GM20000 (cell line): Measurements from ENCODE around the gene PAQR7.

ENCODE experiments used
- DNase-seq: peaks from one replicate; pipeline ENCODE4 v3.0.0; 2012; ENCODE audit warnings: low spot score
- CTCF ChIP-seq: IDR thresholded peaks from 2 replicates; pipeline ENCODE4 v1.5.1; 2012; ENCODE audit warnings: mild to moderate bottlenecking, control low read depth; ENCODE audit errors: extremely low read depth, missing control alignments

The PAQR7 gene

GRCh38 chr1:25878690-25879089 lies 3.2 kb upstream of the PAQR7 start:
- TF ChIP-seq CTCF: no peak
- no peak for DNase-seq

DNA sequence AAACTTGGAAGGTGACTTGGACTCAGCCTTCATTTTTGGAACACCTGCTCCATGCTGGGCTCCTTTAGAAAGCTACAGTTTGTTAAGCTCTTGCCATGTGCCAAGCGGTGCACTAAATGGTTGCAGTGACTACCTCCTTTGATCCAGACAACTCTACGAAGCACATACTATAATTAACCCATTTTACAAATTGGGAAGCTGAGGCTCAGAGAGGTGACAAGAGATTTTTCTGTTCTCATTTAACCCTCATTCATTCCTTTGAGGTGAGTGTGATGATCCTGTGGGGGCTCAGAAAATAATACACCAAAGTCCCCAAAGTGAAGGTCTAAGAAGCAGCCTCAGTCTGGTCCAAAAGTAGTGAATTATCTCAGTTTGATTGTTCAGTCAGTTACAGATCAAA lies 1.6 kb upstream of the PAQR7 start:
- no peak for TF ChIP-seq CTCF
- no peak for DNase-seq

- no peak for DNase-seq
- TF ChIP-seq CTCF: no peak
These were observed 1.2 kb upstream of the PAQR7 start for GRCh38 chr1:25876693-25877077.

DNA sequence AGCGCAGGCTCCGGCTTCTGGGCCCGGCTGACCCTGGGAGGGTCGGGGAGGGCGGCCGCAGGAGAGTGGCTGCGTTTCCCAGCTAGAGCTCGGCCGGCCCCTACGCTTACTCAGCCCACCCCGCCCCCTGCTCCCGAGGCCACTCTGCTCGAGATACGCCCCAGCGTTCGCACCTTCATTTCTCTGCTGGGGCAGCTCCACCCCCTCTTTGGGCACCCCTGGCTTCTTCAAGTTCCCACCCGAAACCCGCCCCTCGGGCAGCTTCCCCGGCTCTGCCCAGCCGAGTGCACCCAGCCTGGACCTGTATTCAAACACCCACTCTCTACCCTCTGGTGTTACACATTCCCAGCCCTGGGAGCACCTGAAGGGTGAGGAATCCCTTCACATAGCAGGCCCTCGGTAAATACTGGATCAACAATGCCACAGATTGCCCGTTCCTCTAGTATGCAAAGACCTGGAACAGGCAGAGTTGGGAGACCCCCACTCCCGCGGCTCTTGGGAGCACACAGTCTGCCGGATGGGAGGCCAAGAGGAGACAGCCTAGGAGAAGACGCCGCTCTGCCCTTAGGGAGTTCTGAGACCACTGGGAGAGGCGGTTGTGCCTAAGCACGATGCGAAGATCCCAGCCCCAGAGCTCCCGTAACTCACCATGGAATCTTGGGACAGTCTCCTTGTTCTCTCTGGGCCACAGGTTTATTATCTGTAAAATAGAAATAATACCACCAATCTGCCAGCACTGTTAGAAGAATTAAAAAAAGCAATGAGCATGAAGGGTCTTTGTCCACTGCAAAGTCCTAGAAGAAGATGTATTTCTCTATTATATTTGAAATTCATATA lies 566 bp upstream of the PAQR7 start:
- no peak for TF ChIP-seq CTCF
- DNase-seq: no peak

GRCh38 chr1:25874635-25875153 lies 814 bp downstream of the PAQR7 start:
- no peak for TF ChIP-seq CTCF
- DNase-seq: no peak

- no peak for TF ChIP-seq CTCF
- no peak for DNase-seq
These were observed 1.3 kb downstream of the PAQR7 start for GRCh38 chr1:25874209-25874608.

DNA sequence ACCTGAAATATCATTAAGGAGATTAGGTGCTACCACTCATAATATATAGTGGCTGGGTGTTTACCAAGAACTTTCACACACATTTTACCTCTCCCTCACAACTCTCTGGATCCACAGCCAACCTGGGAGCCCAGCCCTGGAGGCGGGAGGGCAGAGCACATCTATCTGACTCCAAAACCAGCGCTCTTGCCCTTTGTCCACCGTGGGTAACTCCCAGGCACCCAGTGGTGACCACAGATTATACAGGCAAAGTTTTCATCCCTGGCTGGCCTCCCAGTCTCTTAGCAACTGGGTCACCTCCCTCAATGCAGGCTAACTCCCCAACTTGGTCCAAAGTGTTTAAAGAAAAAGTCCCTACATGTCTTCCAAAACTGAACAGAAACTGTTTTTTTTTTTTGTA lies 2.4 kb downstream of the PAQR7 start:
- DNase-seq: no peak

More for the DNA sequence above, 2.4 kb downstream of the PAQR7 start:
- TF ChIP-seq CTCF: no peak
